Osteoblast (primary cell): ENCODE data around the gene NKAIN4. TPM values are rescaled to one million over a fixed set of nuclear protein-coding genes. Genes with fewer than 3 reads are reported as not detected.

Experiments
- DNase-seq: peaks from one replicate; pipeline ENCODE4 v3.0.0; 2011; ENCODE audit warnings: low spot score, mixed read lengths; ENCODE audit not compliant: insufficient read length; ENCODE audit errors: missing footprints
- H2AFZ ChIP-seq: 2 replicates; pipeline ENCODE4 v1.6.0; 2011; ENCODE audit warnings: mild to moderate bottlenecking, low read length
- H3K27ac ChIP-seq: 2 replicates; pipeline ENCODE4 v1.5.1; 2011; ENCODE audit warnings: mild to moderate bottlenecking, low read depth, low read length, moderate library complexity
- H3K27me3 ChIP-seq: 2 replicates; pipeline ENCODE4 v1.6.0; 2012; ENCODE audit warnings: mild to moderate bottlenecking, control low read depth, inconsistent platforms, low read length, moderate library complexity; ENCODE audit not compliant: insufficient read depth
- H3K36me3 ChIP-seq: 2 replicates; pipeline ENCODE4 v1.5.1; 2011; ENCODE audit warnings: mild to moderate bottlenecking, low read length, control low read depth, moderate library complexity; ENCODE audit not compliant: insufficient read depth
- H3K4me1 ChIP-seq: 2 replicates; pipeline ENCODE4 v1.5.1; 2011; ENCODE audit warnings: mild to moderate bottlenecking, low read length, control low read depth, moderate library complexity; ENCODE audit not compliant: insufficient read depth
- H3K4me2 ChIP-seq: 2 replicates; pipeline ENCODE4 v1.6.0; 2011; ENCODE audit warnings: mild to moderate bottlenecking, low read length; ENCODE audit not compliant: insufficient read depth
- H3K4me3 ChIP-seq: fragments of 200-600 bp; sonication (generic); 3 replicates; pipeline ENCODE4 v1.5.1; 2012; ENCODE audit warnings: mild to moderate bottlenecking, low read length, inconsistent platforms; ENCODE audit not compliant: insufficient read depth
- H3K79me2 ChIP-seq: 2 replicates; pipeline ENCODE4 v1.6.0; 2012; ENCODE audit warnings: mild to moderate bottlenecking, low read length, control low read depth, inconsistent platforms; ENCODE audit not compliant: insufficient read depth
- H3K9me3 ChIP-seq: 2 replicates; pipeline ENCODE4 v1.5.1; 2011; ENCODE audit warnings: low read depth, low read length, control low read depth
- H4K20me1 ChIP-seq: 2 replicates; pipeline ENCODE4 v1.6.0; 2012; ENCODE audit warnings: mild to moderate bottlenecking, low read length, control low read depth; ENCODE audit not compliant: insufficient read depth
- total RNA-seq: library from RNA; depleted of rRNA; stranded (reverse); fragments of >200 nt; gene quantifications from 2 replicates; pipeline ENCODE4 v1.2.3, GENCODE V29; 2012
- TF ChIP-seq, protein P1 (sequence below): IDR thresholded peaks from 2 replicates; pipeline ENCODE4 v1.5.1; 2011; ENCODE audit warnings: mild to moderate bottlenecking, low read depth, low read length, moderate library complexity; ENCODE audit errors: extremely low read depth

NKAIN4 gene
- total RNA-seq, 1 donor: not detected

DNA sequence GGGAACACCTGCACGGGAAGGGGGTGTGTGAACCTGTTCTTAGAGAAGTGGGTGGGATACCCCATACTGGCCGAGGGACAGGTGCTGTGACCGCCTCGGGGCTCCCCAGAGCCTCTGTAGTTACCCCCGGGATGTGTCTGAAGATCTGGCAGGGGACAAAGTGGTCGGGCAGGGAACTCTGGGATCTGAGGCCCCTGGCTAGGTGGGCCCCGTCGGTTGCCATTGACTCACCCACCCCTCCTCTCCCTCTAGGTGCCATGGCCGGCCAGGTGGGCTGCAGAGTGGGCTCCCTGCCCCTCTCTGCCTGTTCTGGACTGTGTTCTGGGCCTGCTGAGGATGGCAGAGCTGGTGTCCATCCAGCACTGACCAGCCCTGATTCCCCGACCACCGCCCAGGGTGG, 14.3 kb downstream of the NKAIN4 start:
- no peak for DNase-seq
- Histone ChIP-seq H3K4me1 (no peaks in the 10 kb centered on the region), H3K27me3 (no peaks in the 10 kb centered on the region), H4K20me1 (no peaks in the 10 kb centered on the region), H3K9me3 (no peaks in the 10 kb centered on the region), H3K27ac (no peak overlapping the region), H3K4me2 (no peak overlapping the region), H2AFZ (no peak overlapping the region), H3K79me2 (no peaks in the 10 kb centered on the region), H3K36me3 (no peaks in the 10 kb centered on the region), H3K4me3 (no peak overlapping the region)
- TF ChIP-seq, protein P1, sequence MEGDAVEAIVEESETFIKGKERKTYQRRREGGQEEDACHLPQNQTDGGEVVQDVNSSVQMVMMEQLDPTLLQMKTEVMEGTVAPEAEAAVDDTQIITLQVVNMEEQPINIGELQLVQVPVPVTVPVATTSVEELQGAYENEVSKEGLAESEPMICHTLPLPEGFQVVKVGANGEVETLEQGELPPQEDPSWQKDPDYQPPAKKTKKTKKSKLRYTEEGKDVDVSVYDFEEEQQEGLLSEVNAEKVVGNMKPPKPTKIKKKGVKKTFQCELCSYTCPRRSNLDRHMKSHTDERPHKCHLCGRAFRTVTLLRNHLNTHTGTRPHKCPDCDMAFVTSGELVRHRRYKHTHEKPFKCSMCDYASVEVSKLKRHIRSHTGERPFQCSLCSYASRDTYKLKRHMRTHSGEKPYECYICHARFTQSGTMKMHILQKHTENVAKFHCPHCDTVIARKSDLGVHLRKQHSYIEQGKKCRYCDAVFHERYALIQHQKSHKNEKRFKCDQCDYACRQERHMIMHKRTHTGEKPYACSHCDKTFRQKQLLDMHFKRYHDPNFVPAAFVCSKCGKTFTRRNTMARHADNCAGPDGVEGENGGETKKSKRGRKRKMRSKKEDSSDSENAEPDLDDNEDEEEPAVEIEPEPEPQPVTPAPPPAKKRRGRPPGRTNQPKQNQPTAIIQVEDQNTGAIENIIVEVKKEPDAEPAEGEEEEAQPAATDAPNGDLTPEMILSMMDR: no peak

DNA sequence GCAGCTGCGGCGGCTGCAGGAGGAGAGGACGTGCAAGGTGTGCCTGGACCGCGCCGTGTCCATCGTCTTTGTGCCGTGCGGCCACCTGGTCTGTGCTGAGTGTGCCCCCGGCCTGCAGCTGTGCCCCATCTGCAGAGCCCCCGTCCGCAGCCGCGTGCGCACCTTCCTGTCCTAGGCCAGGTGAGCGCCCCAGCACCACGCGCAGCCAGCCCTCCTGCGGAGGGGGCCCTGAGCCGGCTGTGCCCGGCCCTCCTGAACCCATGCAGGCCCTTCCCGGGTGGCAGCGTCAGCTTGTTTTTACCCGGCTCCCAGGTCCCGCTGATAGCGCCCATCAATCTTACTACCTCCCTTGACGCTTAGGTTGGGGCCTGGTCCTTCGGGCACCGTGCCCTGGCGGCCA, 14.8 kb downstream of the NKAIN4 start:
- Histone ChIP-seq H3K4me2 (no peak overlapping the region), H2AFZ (no peak overlapping the region), H3K27ac (no peak overlapping the region), H4K20me1 (no peaks in the 10 kb centered on the region), H3K4me3 (no peak overlapping the region), H3K9me3 (no peaks in the 10 kb centered on the region), H3K36me3 (no peaks in the 10 kb centered on the region), H3K4me1 (no peaks in the 10 kb centered on the region), H3K79me2 (no peaks in the 10 kb centered on the region), H3K27me3 (no peaks in the 10 kb centered on the region)
- TF ChIP-seq, protein P1: no peak
- no peak for DNase-seq

DNA sequence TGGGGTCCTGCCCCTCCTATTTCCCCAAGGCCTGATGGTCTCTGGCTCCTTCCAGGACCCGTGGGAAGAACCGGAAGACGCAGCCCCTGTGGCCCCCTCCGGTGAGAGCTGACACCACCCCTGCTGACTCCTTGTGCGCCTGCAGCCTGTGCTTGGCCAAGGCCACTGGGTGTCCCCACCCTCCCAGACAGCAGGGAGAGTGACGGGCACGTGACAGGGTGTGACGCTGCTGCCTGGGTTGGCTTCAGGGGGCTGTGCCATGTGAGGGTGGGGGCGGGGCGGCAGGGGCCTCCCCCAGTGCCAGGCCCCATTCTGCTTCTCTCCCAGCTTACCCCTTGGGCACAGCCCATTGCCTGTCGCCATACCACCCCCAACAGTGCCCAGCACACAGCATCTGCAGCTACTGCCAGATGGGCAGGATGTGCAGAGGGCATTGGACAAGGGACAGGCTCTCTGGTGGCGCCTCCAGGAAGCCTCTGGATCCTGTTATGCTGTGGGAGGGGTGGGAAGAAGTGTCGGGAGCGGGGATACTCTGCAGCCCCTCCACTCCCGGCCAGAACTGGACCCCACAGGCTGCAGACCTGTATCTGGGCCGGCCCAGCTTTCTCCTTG, 15.6 kb downstream of the NKAIN4 start:
- Histone ChIP-seq H2AFZ (no peak overlapping the region), H3K9me3 (no peaks in the 10 kb centered on the region), H3K36me3 (no peaks in the 10 kb centered on the region), H3K79me2 (no peaks in the 10 kb centered on the region), H3K27me3 (no peaks in the 10 kb centered on the region), H3K4me2 (no peak overlapping the region), H4K20me1 (no peaks in the 10 kb centered on the region), H3K4me3 (no peak overlapping the region), H3K4me1 (no peaks in the 10 kb centered on the region), H3K27ac (no peak overlapping the region)
- peak; percentile 70 for DNase-seq
- TF ChIP-seq, protein P1: no peak

DNA sequence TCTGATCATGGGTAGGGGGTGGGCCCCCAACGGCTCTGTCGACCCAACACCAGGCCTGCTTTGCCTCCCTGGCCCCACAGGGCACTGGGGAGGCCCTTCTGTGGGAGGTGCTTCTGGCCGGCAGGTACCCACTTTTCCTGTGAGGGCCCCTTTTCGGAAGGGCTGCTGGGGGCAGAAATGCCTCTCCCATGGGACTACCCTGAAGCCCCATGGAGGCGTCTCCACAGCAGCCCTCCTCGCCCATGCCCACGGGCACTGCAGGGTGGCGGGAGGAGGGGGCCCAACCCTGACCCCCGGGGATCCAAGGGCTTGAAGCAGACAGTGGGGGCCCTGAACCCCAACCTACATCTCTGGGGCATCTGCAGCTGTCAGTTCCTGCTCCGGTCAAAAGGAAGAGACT, 16.2 kb downstream of the NKAIN4 start:
- H2AFZ ChIP-seq: no peak overlapping the region
- peaks cover 3% of the 10 kb centered on the region for H3K4me1 ChIP-seq
- H3K27ac ChIP-seq: no peak overlapping the region
- TF ChIP-seq, protein P1: no peak
- H3K36me3 ChIP-seq: no peaks in the 10 kb centered on the region
- no peaks in the 10 kb centered on the region for H3K27me3 ChIP-seq
- H3K4me2 ChIP-seq: no peak overlapping the region
- no peak overlapping the region for H3K4me3 ChIP-seq
- H3K79me2 ChIP-seq: no peaks in the 10 kb centered on the region
- H4K20me1 ChIP-seq: no peaks in the 10 kb centered on the region
- DNase-seq: no peak
- H3K9me3 ChIP-seq: no peaks in the 10 kb centered on the region
